H9 (cell line): Measurements from ENCODE around the gene TNIK. TPM values are rescaled to one million over a fixed set of nuclear protein-coding genes. Genes with fewer than 3 reads are reported as not detected.

ENCODE experiments used
- DNase-seq: peaks from one replicate; pipeline ENCODE4 v3.0.0-alpha.2; 2017
- H2AFZ ChIP-seq: one replicate; pipeline ENCODE4 v1.6.1; 2013; ENCODE audit warnings: mild to moderate bottlenecking, low read length, control low read depth, moderate library complexity
- H2AK5ac ChIP-seq: 2 replicates; pipeline ENCODE4 v1.6.1; 2013; ENCODE audit warnings: low read length, control low read depth, mixed read lengths; ENCODE audit not compliant: insufficient read length
- H2BK120ac ChIP-seq: one replicate; pipeline ENCODE4 v1.6.1; 2013; ENCODE audit warnings: low read depth, mild to moderate bottlenecking, low read length, control low read depth, inconsistent platforms; ENCODE audit not compliant: poor library complexity, severe bottlenecking
- H2BK12ac ChIP-seq: 2 replicates; pipeline ENCODE4 v1.6.1; 2013; ENCODE audit warnings: low read length, control low read depth, mixed read lengths, low read depth; ENCODE audit not compliant: insufficient read length
- H2BK15ac ChIP-seq: 2 replicates; pipeline ENCODE4 v1.6.1; 2013; ENCODE audit warnings: low read depth, low read length, control low read depth
- H2BK20ac ChIP-seq: one replicate; pipeline ENCODE4 v1.6.1; 2013; ENCODE audit warnings: low read depth, mild to moderate bottlenecking, low read length, control low read depth, inconsistent platforms; ENCODE audit not compliant: poor library complexity, severe bottlenecking
- H2BK5ac ChIP-seq: 2 replicates; pipeline ENCODE4 v1.6.1; 2013; ENCODE audit warnings: low read length, control low read depth, mixed read lengths; ENCODE audit not compliant: insufficient read length
- H3K14ac ChIP-seq: 2 replicates; pipeline ENCODE4 v1.6.1; 2013; ENCODE audit warnings: low read length, control low read depth; ENCODE audit not compliant: insufficient read depth
- H3K18ac ChIP-seq: 2 replicates; pipeline ENCODE4 v1.6.1; 2013; ENCODE audit warnings: low read depth, mild to moderate bottlenecking, mixed read lengths, low read length, control low read depth; ENCODE audit not compliant: insufficient read length
- H3K23ac ChIP-seq: 2 replicates; pipeline ENCODE4 v1.6.1; 2013; ENCODE audit warnings: low read length, control low read depth, mixed read lengths, low read depth; ENCODE audit not compliant: insufficient read length
- H3K23me2 ChIP-seq: 2 replicates; pipeline ENCODE4 v1.6.1; 2013; ENCODE audit warnings: low read depth, mild to moderate bottlenecking, mixed read lengths, low read length, control low read depth; ENCODE audit not compliant: insufficient read length, poor library complexity, severe bottlenecking
- H3K27ac ChIP-seq: 2 replicates; pipeline ENCODE4 v1.5.1; 2013; ENCODE audit warnings: low read length, control low read depth, mixed read lengths, low read depth; ENCODE audit not compliant: insufficient read length
- H3K27me3 ChIP-seq: 2 replicates; pipeline ENCODE4 v1.6.1; 2013; ENCODE audit warnings: low read length, control low read depth, inconsistent platforms; ENCODE audit not compliant: insufficient read depth
- H3K4ac ChIP-seq: 2 replicates; pipeline ENCODE4 v1.6.1; 2013; ENCODE audit warnings: low read depth, mild to moderate bottlenecking, control low read depth, inconsistent platforms, low read length, moderate library complexity
- H3K4me1 ChIP-seq: 2 replicates; pipeline ENCODE4 v1.6.1; 2013; ENCODE audit warnings: low read length, control low read depth, inconsistent platforms; ENCODE audit not compliant: insufficient read depth
- H3K4me2 ChIP-seq: 2 replicates; pipeline ENCODE4 v1.6.1; 2013; ENCODE audit warnings: low read length, control low read depth, mixed read lengths; ENCODE audit not compliant: insufficient read length, insufficient read depth
- H3K56ac ChIP-seq: 2 replicates; pipeline ENCODE4 v1.6.1; 2013; ENCODE audit warnings: low read depth, mild to moderate bottlenecking, mixed read lengths, low read length, control low read depth; ENCODE audit not compliant: insufficient read length
- H3K79me1 ChIP-seq: 2 replicates; pipeline ENCODE4 v1.6.1; 2013; ENCODE audit warnings: low read depth, mild to moderate bottlenecking, moderate library complexity, low read length, control low read depth, inconsistent platforms; ENCODE audit not compliant: insufficient read depth, poor library complexity, severe bottlenecking
- H3K79me2 ChIP-seq: 2 replicates; pipeline ENCODE4 v1.6.1; 2013; ENCODE audit warnings: low read length, control low read depth, inconsistent platforms; ENCODE audit not compliant: insufficient read depth
- H3K9ac ChIP-seq: 2 replicates; pipeline ENCODE4 v1.6.1; 2013; ENCODE audit warnings: low read length, control low read depth, mixed read lengths; ENCODE audit not compliant: insufficient read length; ENCODE audit errors: extremely low read depth
- H3K9me3 ChIP-seq: one replicate; pipeline ENCODE4 v1.6.1; 2013; ENCODE audit warnings: low read depth, low read length, inconsistent platforms; ENCODE audit not compliant: control insufficient read depth
- H3T11ph ChIP-seq: one replicate; pipeline ENCODE4 v1.6.1; 2013; ENCODE audit warnings: mild to moderate bottlenecking, low read length, control low read depth, inconsistent platforms
- H4K20me1 ChIP-seq: one replicate; pipeline ENCODE4 v1.6.1; 2013; ENCODE audit not compliant: control insufficient read depth, insufficient read length, insufficient read depth
- H4K5ac ChIP-seq: 2 replicates; pipeline ENCODE4 v1.6.1; 2013; ENCODE audit warnings: low read depth, mild to moderate bottlenecking, mixed read lengths, low read length, control low read depth; ENCODE audit not compliant: insufficient read length
- H4K8ac ChIP-seq: replicated peaks from 2 replicates; pipeline ENCODE4 v1.6.1; 2013; ENCODE audit warnings: low read length, control low read depth, mixed read lengths, low read depth; ENCODE audit not compliant: insufficient read length
- H4K91ac ChIP-seq: 2 replicates; pipeline ENCODE4 v1.6.1; 2013; ENCODE audit warnings: low read depth, mild to moderate bottlenecking, moderate library complexity, mixed read lengths, low read length, control low read depth; ENCODE audit not compliant: insufficient read length
- H3K27ac Mint-ChIP-seq, 3 experiments: 2 replicates in 2 of 3; 3 replicates in 1 of 3; pipeline ENCODE4 v1.8.0; 2020 to 2021; ENCODE audit warnings: mixed read lengths in 3 of 3, mild to moderate bottlenecking in 1 of 3, moderate library complexity in 1 of 3
- H3K27me3 Mint-ChIP-seq: 2 replicates; pipeline ENCODE4 v1.8.0; 2021; ENCODE audit warnings: low read depth, mild to moderate bottlenecking, moderate library complexity, mixed read lengths
- H3K36me3 Mint-ChIP-seq, 3 experiments: 2 replicates in 2 of 3; 3 replicates in 1 of 3; pipeline ENCODE4 v1.8.0; 2020 to 2021; ENCODE audit warnings: low read depth in 3 of 3, mixed read lengths in 3 of 3; ENCODE audit not compliant: insufficient read depth in 1 of 3
- H3K4me1 Mint-ChIP-seq, 2 experiments: 2 replicates each; pipeline ENCODE4 v1.8.0; 2020; ENCODE audit warnings: mixed read lengths in 2 of 2
- H3K4me3 Mint-ChIP-seq, 2 experiments: 2 replicates in 1 of 2; 3 replicates in 1 of 2; pipeline ENCODE4 v1.8.0; 2020 to 2021; ENCODE audit warnings: mild to moderate bottlenecking in 2 of 2, mixed read lengths in 2 of 2, moderate library complexity in 1 of 2
- H3K9me3 Mint-ChIP-seq, 2 experiments: 2 replicates in 1 of 2; 3 replicates in 1 of 2; pipeline ENCODE4 v1.8.0; 2020; ENCODE audit warnings: mild to moderate bottlenecking in 2 of 2, mixed read lengths in 2 of 2, moderate library complexity in 1 of 2
- WGBS: extraction: QIAGEN DNeasy Blood & Tissue Kit; methylation state at CpG from one replicate; pipeline ENCODE4 v1.1.7; 2013; ENCODE audit warnings: missing lambda C conversion rate, low lambda C conversion rate, mixed read lengths; ENCODE audit not compliant: insufficient read length; ENCODE audit errors: extremely low coverage; 5-methylcytosine and 5-hydroxymethylcytosine counted together
- total RNA-seq: library from RNA; stranded (reverse); gene quantifications from 2 replicates; pipeline ENCODE4 v1.2.1, GENCODE V29; 2021
- TF ChIP-seq, protein P1 (sequence below): fragments of 200-600 bp; sonication (generic); conservative IDR thresholded peaks from 3 replicates; pipeline ENCODE4 v1.8.0; 2021; ENCODE audit warnings: antibody characterized with exemption, mild to moderate bottlenecking

Gene TNIK
- total RNA-seq, 1 experiment from 2014 or later: 15.9 TPM

DNA sequence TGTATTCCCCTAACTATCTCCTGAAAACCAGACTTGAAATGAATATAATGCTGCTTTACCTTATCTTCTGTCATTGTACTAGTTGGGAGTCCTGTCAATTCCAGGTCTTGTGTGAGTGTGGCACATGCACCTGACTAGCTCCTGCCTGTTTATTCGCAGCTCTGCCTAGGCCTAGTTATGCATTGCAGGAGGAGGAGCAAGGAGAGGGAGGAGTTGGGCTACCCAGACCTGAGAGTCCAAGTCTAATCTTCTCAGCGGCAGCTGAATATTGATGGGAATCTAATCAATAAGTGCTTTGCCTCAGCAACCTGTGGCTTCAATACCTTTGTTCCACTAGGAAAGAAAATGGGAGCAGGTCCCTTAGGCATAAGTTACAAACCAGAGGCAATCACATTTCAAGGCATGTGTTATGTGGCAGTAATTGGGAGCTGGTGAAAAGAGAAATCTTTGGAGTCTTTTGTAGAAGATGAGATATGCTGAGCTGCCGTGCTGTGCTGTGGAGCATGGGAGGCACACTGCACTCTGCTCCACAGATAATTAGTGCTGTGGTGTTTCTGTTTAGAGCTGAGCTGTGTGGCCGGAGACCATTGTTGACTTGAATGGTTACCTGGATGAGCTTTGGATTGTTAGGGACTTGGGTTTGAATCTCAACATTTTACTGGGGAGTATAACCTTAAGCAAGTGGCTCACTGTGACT is 433.5 kb downstream of the TNIK start, which contains the start of gene SLC2A2:
Gene SLC2A2, minus strand, starts transcription at position 124 of the 697 bp plus-strand sequence. Its CDS starts 50 bp downstream, at position 74.
- Histone ChIP-seq H3K18ac (no peak within 1 kb of the TSS), H3K27ac (no peak within 1 kb of the TSS), H2BK12ac (no peak within 1 kb of the TSS), H2BK120ac (no peak within 1 kb of the TSS), H3K79me1 (no peaks in the 10 kb centered on the region), H4K20me1 (no peaks in the 10 kb centered on the region), H3K27me3 (no peaks in the 10 kb centered on the region), H3K4me1 (no peaks in the 10 kb centered on the region), H2BK5ac (no peak within 1 kb of the TSS), H3K9me3 (no peaks in the 10 kb centered on the region), H3K56ac (no peak within 1 kb of the TSS), H3K23me2 (no peaks in the 10 kb centered on the region), H3K9ac (no peak within 1 kb of the TSS), H3K4me2 (no peak within 1 kb of the TSS), H2BK20ac (no peak within 1 kb of the TSS), H2BK15ac (no peak within 1 kb of the TSS), H3K23ac (no peak within 1 kb of the TSS), H4K8ac (no peak within 1 kb of the TSS), H4K5ac (no peak within 1 kb of the TSS), H3K4ac (no peak within 1 kb of the TSS), H3T11ph (no peak within 1 kb of the TSS), H3K79me2 (no peaks in the 10 kb centered on the region), H4K91ac (no peak within 1 kb of the TSS), H2AFZ (no peak within 1 kb of the TSS), H2AK5ac (no peak within 1 kb of the TSS), H3K14ac (no peak within 1 kb of the TSS)
- no CpG with 5 or more reads among the region's 4 CpGs for whole genome bisulfite sequencing
- TF ChIP-seq, protein P1, sequence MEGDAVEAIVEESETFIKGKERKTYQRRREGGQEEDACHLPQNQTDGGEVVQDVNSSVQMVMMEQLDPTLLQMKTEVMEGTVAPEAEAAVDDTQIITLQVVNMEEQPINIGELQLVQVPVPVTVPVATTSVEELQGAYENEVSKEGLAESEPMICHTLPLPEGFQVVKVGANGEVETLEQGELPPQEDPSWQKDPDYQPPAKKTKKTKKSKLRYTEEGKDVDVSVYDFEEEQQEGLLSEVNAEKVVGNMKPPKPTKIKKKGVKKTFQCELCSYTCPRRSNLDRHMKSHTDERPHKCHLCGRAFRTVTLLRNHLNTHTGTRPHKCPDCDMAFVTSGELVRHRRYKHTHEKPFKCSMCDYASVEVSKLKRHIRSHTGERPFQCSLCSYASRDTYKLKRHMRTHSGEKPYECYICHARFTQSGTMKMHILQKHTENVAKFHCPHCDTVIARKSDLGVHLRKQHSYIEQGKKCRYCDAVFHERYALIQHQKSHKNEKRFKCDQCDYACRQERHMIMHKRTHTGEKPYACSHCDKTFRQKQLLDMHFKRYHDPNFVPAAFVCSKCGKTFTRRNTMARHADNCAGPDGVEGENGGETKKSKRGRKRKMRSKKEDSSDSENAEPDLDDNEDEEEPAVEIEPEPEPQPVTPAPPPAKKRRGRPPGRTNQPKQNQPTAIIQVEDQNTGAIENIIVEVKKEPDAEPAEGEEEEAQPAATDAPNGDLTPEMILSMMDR: no peak
- no peaks in the 10 kb centered on the region for H3K9me3 Mint-ChIP-seq
- H3K4me1 Mint-ChIP-seq: no peaks in the 10 kb centered on the region
- no peak within 1 kb of the TSS for H3K4me3 Mint-ChIP-seq
- DNase-seq: no peak
- H3K27me3 Mint-ChIP-seq: peaks cover 5% of the 10 kb centered on the region; the same call in 1 of the 2 replicates
- H3K36me3 Mint-ChIP-seq: no peaks in the 10 kb centered on the region
- no peak within 1 kb of the TSS for H3K27ac Mint-ChIP-seq
